Measurements from ENCODE around the gene SIGLEC10.

SIGLEC10 gene

DNA sequence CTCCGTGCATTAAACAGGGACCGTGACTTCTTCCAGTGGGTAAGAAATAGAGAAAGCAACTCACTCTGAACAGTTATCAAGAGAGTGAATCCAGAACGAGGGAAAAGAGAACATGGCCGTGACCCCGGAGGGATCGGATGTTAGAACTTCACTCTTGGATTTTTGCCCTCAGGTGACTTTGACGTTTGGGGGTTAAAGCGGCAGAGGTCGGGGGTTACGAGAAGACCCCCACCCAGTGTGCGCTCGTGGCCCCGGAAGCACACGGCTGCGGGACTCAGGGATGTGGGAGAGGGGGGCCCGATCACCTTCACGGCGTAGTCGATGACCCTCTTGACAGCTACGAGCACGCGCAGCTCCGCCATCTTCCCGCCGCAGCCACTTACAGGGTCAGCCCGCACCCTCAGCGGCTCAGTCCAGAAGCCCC, 51.5 kb downstream of the SIGLEC10 start, which contains the start of gene ETFB:
TSS of gene ETFB (minus strand) at position 424 of the 424 bp plus-strand sequence. CDS start at position 362, 62 bp downstream.
- no peak for DNase-seq (ENCODE audit: low read depth)

GRCh38 chr19:51365211-51365964, 52.1 kb downstream of the SIGLEC10 start:
- DNase-seq (ENCODE audit: low read depth), result no peak

- no peak for DNase-seq (ENCODE audit: low read depth)
Measured at GRCh38 chr19:51364200-51365106, 53.0 kb downstream of the SIGLEC10 start.

GRCh38 chr19:51361239-51361638, 56.2 kb downstream of the SIGLEC10 start:
- no peak for DNase-seq (ENCODE audit: low read depth)

All from T follicular helper cell (primary cell).